WI38 (cell line): ENCODE data around the gene GIGYF2.

Experiments
- H3K4me3 ChIP-seq: 2 replicates; pipeline ENCODE4 v1.5.1; 2011; ENCODE audit warnings: low read depth, mild to moderate bottlenecking, control low read depth, low read length
- CTCF ChIP-seq: IDR thresholded peaks from 2 replicates; pipeline ENCODE4 v1.5.1; 2012; ENCODE audit warnings: low read depth, mild to moderate bottlenecking, control low read depth, low read length

Gene GIGYF2

GRCh38 chr2:232802091-232802490 lies 105.0 kb downstream of the GIGYF2 start:
- no peak for TF ChIP-seq CTCF
- H3K4me3 ChIP-seq = no peak overlapping the region

- TF ChIP-seq CTCF = no peak
- H3K4me3 ChIP-seq = no peak overlapping the region
Observed at GRCh38 chr2:232809349-232810124, 112.4 kb downstream of the GIGYF2 start.

- no peak for TF ChIP-seq CTCF
Observed at GRCh38 chr2:232810444-232810843, 113.3 kb downstream of the GIGYF2 start.

GRCh38 chr2:232815569-232815968 lies 118.4 kb downstream of the GIGYF2 start:
- H3K4me3 ChIP-seq = no peak overlapping the region
- TF ChIP-seq CTCF = no peak

More at GRCh38 chr2:232810444-232810843, 113.3 kb downstream of the GIGYF2 start:
- H3K4me3 ChIP-seq = no peak overlapping the region

- no peak for TF ChIP-seq CTCF
- no peak overlapping the region for H3K4me3 ChIP-seq
Observed at GRCh38 chr2:232816657-232817056, 119.5 kb downstream of the GIGYF2 start.

- TF ChIP-seq CTCF = no peak
- no peak overlapping the region for H3K4me3 ChIP-seq
Observed at GRCh38 chr2:232817756-232818155, 120.6 kb downstream of the GIGYF2 start.

GRCh38 chr2:232829988-232830387 lies 132.9 kb downstream of the GIGYF2 start:
- no peak for TF ChIP-seq CTCF
- H3K4me3 ChIP-seq = no peak overlapping the region
